ENCODE measurements around the gene HK2.
"Not testable (repeated sequence)": the region's sequence is repeated elsewhere in the genome, so short reads cannot be mapped to it uniquely, and the experiment has no call there.

HK2 gene

GRCh38 chr2:74834792-74835755, 1.1 kb downstream of the HK2 start:
- DNase-seq: peak; percentile 82

GRCh38 chr2:74835831-74836674, 2.1 kb downstream of the HK2 start:
- no peak for DNase-seq

- no peak for DNase-seq
These were observed 2.9 kb downstream of the HK2 start for GRCh38 chr2:74836675-74837401.

GRCh38 chr2:74841641-74842040, 7.7 kb downstream of the HK2 start:
- DNase-seq: no peak

- no peak for DNase-seq
These were observed 9.5 kb downstream of the HK2 start for GRCh38 chr2:74843433-74843832.

GRCh38 chr2:74843899-74844298, 10.0 kb downstream of the HK2 start:
- no peak for DNase-seq

- DNase-seq: no peak
These were observed 10.8 kb downstream of the HK2 start for GRCh38 chr2:74844752-74845151.

GRCh38 chr2:74845217-74845751, 11.4 kb downstream of the HK2 start:
- peak; percentile 61 for DNase-seq

- no peak for DNase-seq
These were observed 12.1 kb downstream of the HK2 start for GRCh38 chr2:74845991-74846390.

- no peak for DNase-seq
These were observed 12.6 kb downstream of the HK2 start for GRCh38 chr2:74846481-74846880.

GRCh38 chr2:74847070-74847858, 13.3 kb downstream of the HK2 start:
- DNase-seq: no peak

- DNase-seq: no peak
These were observed 15.4 kb downstream of the HK2 start for GRCh38 chr2:74849228-74849892.

GRCh38 chr2:74850496-74851190, 16.7 kb downstream of the HK2 start:
- no peak for DNase-seq

- no peak for DNase-seq
These were observed 17.3 kb downstream of the HK2 start for GRCh38 chr2:74851191-74851566.

- not testable (repeated sequence) for DNase-seq
These were observed 19.4 kb downstream of the HK2 start for GRCh38 chr2:74853360-74853759.

GRCh38 chr2:74854401-74854800, 20.5 kb downstream of the HK2 start:
- no peak for DNase-seq

GRCh38 chr2:74855114-74855707, 21.3 kb downstream of the HK2 start:
- DNase-seq: not testable (repeated sequence)

GRCh38 chr2:74856004-74856578, 22.2 kb downstream of the HK2 start:
- no peak for DNase-seq

GRCh38 chr2:74856599-74856998, 22.7 kb downstream of the HK2 start:
- DNase-seq: no peak

- no peak for DNase-seq
These were observed 23.3 kb downstream of the HK2 start for GRCh38 chr2:74857215-74857614.

All from left hindlimb (tissue), 1 donor.